Large intestine (tissue), 3 donors: ENCODE measurements around the gene HPS3. TPM values are rescaled to one million over a fixed set of nuclear protein-coding genes. Genes with fewer than 3 reads are reported as not detected.
"Not testable (repeated sequence)": the region's sequence is repeated elsewhere in the genome, so short reads cannot be mapped to it uniquely, and the experiment has no call there.

Source experiments
- DNase-seq, 2 donors: peaks; one replicate each; pipeline versions ENCODE4 v3.0.0 to v3.0.0-alpha.2; 2013
- H3K27ac ChIP-seq: one replicate; pipeline ENCODE4 v1.5.1; 2013; ENCODE audit warnings: low read length
- H3K27me3 ChIP-seq: 2 replicates; pipeline ENCODE4 v1.6.1; 2013; ENCODE audit warnings: low read length; ENCODE audit not compliant: control insufficient read depth, insufficient read depth
- H3K36me3 ChIP-seq: 2 replicates; pipeline ENCODE4 v1.6.1; 2013; ENCODE audit warnings: low read length; ENCODE audit not compliant: control insufficient read depth, insufficient read depth
- H3K4me1 ChIP-seq: one replicate; pipeline ENCODE4 v1.6.1; 2013; ENCODE audit warnings: low read length; ENCODE audit not compliant: control insufficient read depth, insufficient read depth
- H3K4me3 ChIP-seq: one replicate; pipeline ENCODE4 v1.5.1; 2013; ENCODE audit warnings: low read length
- H3K9me3 ChIP-seq: one replicate; pipeline ENCODE4 v1.6.1; 2013; ENCODE audit warnings: mild to moderate bottlenecking, low read depth, low read length, moderate library complexity; ENCODE audit not compliant: control insufficient read depth
- whole genome bisulfite sequencing: methylation state at CpG from one replicate; pipeline ENCODE4 v1.1.5; 2013; ENCODE audit warnings: low lambda C conversion rate; ENCODE audit not compliant: insufficient coverage; 5-methylcytosine and 5-hydroxymethylcytosine counted together
- polyA plus RNA-seq: library from polyadenylated mRNA; unstranded; fragments of 120-200 nt; gene quantifications from one replicate; pipeline ENCODE4 v1.2.1, GENCODE V29; 2013

Gene HPS3
- polyA plus RNA-seq, 1 donor, result 30.9 TPM

DNA sequence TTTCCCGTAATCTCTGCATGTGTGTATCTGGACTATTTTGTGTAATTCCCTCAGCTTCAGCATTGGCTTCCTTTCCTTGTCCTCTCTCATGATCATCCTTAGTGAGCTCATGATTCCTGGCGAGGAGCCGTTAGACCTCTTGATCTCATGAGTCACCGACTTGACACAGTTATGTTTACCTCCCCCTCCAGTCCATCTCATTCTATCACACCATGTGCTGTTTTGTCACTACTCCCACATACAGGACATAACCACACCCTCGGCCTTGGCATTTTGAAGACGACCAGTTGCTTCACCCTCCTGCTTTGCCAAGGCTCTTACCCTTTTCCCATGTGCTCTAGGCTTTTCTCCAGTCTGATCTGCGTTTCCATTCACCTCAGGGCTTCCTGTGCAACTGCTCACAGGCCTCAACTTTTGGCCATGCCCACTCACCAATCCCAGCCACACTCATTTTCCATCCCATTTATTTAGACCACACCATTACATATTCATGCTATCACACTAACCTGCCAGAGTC lies 50.7 kb downstream of the HPS3 start:
- Histone ChIP-seq H3K36me3 (peaks cover 2% of the 10 kb centered on the region), H3K4me3 (no peak overlapping the region), H3K4me1 (peaks cover 3% of the 10 kb centered on the region), H3K27ac (no peak overlapping the region), H3K9me3 (no peaks in the 10 kb centered on the region), H3K27me3 (no peaks in the 10 kb centered on the region)
- WGBS, result 94% methylated on average over 3 of the region's 7 CpGs
- DNase-seq, result peak; percentile 11 to 27

GRCh38 chr3:149181182-149181581 lies 51.7 kb downstream of the HPS3 start:
- no peaks in the 10 kb centered on the region for H3K9me3 ChIP-seq
- peaks cover 2% of the 10 kb centered on the region for H3K36me3 ChIP-seq
- H3K4me1 ChIP-seq, result peaks cover 3% of the 10 kb centered on the region
- WGBS, result no CpG with 5 or more reads among the region's 2 CpGs
- H3K27me3 ChIP-seq, result no peaks in the 10 kb centered on the region
- no peak overlapping the region for H3K4me3 ChIP-seq
- DNase-seq, result no peak
- no peak overlapping the region for H3K27ac ChIP-seq

DNA sequence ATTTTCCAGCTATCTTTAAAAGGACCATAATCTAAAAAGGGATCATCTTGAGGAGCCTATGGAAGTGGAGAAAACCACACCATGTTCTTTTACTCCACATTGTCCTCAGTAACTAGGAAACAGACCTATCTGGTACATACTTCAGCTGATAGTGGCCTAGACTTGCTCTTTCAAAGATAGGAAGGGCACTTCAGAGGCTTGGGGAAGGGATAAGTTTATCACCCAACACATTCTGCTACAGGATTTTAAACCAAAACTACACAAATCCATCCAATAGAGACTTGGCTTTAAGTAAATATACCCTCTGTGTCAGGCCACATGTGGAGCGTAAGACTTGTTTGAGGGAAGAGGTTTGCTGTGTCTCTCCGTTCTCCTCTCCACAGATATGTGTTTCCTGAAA lies 56.8 kb downstream of the HPS3 start:
- no peaks in the 10 kb centered on the region for H3K27me3 ChIP-seq
- no peak for DNase-seq
- WGBS, result no CpG with 5 or more reads among the region's 2 CpGs

GRCh38 chr3:149186721-149187120 lies 57.3 kb downstream of the HPS3 start:
- Histone ChIP-seq H3K4me3 (no peak overlapping the region), H3K27me3 (no peaks in the 10 kb centered on the region), H3K36me3 (no peaks in the 10 kb centered on the region), H3K4me1 (peaks cover 3% of the 10 kb centered on the region), H3K27ac (no peak overlapping the region), H3K9me3 (no peaks in the 10 kb centered on the region)
- no CpG with 5 or more reads among the region's 3 CpGs for WGBS
- no peak for DNase-seq

More for the DNA sequence above, 56.8 kb downstream of the HPS3 start:
- Histone ChIP-seq H3K4me3 (no peak overlapping the region), H3K4me1 (peaks cover 3% of the 10 kb centered on the region), H3K27ac (no peak overlapping the region), H3K9me3 (no peaks in the 10 kb centered on the region), H3K36me3 (no peaks in the 10 kb centered on the region)

GRCh38 chr3:149188494-149188893 lies 59.1 kb downstream of the HPS3 start:
- Histone ChIP-seq H3K4me3 (no peak overlapping the region), H3K36me3 (no peaks in the 10 kb centered on the region), H3K9me3 (no peaks in the 10 kb centered on the region), H3K27me3 (no peaks in the 10 kb centered on the region), H3K27ac (no peak overlapping the region), H3K4me1 (no peaks in the 10 kb centered on the region)
- DNase-seq, result no peak
- WGBS, result 60% methylated on average over 1 of the region's 2 CpGs

- DNase-seq, result no peak
Observed at GRCh38 chr3:149195221-149195620, 65.8 kb downstream of the HPS3 start.

DNA sequence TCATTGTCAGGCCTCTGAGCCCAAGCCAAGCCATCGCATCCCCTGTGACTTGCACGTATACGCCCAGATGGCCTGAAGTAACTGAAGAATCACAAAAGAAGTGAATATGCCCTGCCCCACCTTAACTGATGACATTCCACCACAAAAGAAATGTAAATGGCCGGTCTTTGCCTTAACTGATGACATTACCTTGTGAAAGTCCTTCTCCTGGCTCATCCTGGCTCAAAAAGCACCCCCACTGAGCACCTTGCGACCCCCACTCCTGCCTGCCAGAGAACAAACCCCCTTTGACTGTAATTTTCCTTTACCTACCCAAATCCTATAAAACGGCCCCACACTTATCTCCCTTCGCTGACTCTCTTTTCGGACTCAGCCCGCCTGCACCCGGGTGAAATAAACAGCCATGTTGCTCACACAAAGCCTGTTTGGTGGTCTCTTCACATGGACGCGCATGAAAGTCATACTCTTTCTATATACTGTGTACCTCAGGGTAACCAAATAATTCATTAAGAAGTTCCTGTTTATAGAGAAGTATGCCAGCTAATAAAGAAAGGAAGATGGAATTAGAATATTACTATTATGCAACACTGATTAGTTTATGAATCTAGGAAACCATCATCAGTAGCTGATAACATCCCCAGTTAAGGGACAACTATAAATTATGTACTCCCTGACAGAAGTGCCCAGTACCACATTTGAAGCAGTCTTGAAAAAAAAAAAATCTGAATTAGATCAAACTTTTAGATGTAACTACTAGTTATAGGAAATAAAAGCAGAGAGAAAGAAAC lies 67.6 kb downstream of the HPS3 start:
- H3K27me3 ChIP-seq, H3K36me3 ChIP-seq, DNase-seq, H3K4me1 ChIP-seq, H3K9me3 ChIP-seq, H3K4me3 ChIP-seq, H3K27ac ChIP-seq: not testable (repeated sequence)
- 67% methylated on average over 2 of the region's 12 CpGs for WGBS

More at GRCh38 chr3:149195221-149195620, 65.8 kb downstream of the HPS3 start:
- H3K9me3 ChIP-seq, result no peaks in the 10 kb centered on the region
- H3K36me3 ChIP-seq, result no peaks in the 10 kb centered on the region
- no CpG with 5 or more reads among the region's 1 CpG for WGBS
- no peaks in the 10 kb centered on the region for H3K4me1 ChIP-seq
- H3K27ac ChIP-seq, result no peak overlapping the region
- H3K27me3 ChIP-seq, result no peaks in the 10 kb centered on the region
- no peak overlapping the region for H3K4me3 ChIP-seq

GRCh38 chr3:149197669-149198068 lies 68.2 kb downstream of the HPS3 start:
- Histone ChIP-seq H3K4me3 (no peak overlapping the region), H3K27me3 (no peaks in the 10 kb centered on the region), H3K9me3 (no peaks in the 10 kb centered on the region), H3K36me3 (no peaks in the 10 kb centered on the region), H3K27ac (no peak overlapping the region), H3K4me1 (no peaks in the 10 kb centered on the region)
- no peak for DNase-seq
- no CpG with 5 or more reads among the region's 5 CpGs for WGBS

DNA sequence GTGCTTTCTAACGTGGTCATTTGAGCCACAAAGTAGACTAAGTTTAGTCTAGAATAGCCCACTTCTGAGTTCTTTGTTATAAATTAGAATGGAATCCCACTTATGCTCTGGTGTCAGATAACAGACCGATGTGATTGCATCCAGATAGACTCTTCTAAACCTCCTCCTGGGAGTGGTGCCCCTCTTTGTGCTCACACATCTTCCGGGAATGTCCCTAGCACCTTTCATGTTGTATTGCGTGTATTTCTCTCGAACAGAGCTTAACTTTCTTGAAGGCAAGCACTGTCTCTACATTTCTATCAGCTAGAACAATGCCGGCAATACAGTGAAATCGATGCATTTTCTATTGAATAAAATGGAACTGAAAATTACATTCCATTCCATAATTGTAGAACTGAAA lies 69.2 kb downstream of the HPS3 start:
- DNase-seq, result no peak
- no peaks in the 10 kb centered on the region for H3K36me3 ChIP-seq
- no peaks in the 10 kb centered on the region for H3K27me3 ChIP-seq
- WGBS, result 67% methylated on average over 2 of the region's 7 CpGs
- no peak overlapping the region for H3K4me3 ChIP-seq
- H3K27ac ChIP-seq, result no peak overlapping the region
- H3K4me1 ChIP-seq, result no peaks in the 10 kb centered on the region
- H3K9me3 ChIP-seq, result no peaks in the 10 kb centered on the region

- Histone ChIP-seq H3K9me3 (no peaks in the 10 kb centered on the region), H3K4me1 (no peaks in the 10 kb centered on the region), H3K36me3 (no peaks in the 10 kb centered on the region), H3K4me3 (no peak overlapping the region), H3K27me3 (no peaks in the 10 kb centered on the region), H3K27ac (no peak overlapping the region)
- no peak for DNase-seq
- WGBS, result no CpG with 5 or more reads among the region's 4 CpGs
Observed at GRCh38 chr3:149199474-149199873, 70.0 kb downstream of the HPS3 start.

DNA sequence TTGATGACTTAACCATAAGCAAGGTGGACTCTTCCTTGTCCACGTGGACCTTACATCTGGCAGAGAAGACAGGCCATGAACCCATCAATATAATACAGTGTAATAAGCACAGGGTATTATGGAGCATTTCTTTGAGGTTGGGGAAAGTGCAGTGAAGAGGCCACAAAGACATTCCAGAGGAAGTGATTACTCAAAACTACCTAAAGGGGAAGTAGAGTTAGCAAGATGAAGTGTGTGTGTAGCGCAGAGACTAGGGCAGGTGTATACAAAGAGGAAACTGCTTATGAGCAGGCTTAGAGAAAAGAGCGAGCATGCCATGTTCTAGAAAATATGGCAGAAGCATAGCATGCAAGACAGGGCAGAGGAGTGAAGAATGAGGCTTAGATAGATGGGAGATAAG lies 74.3 kb downstream of the HPS3 start:
- no peaks in the 10 kb centered on the region for H3K9me3 ChIP-seq
- no peaks in the 10 kb centered on the region for H3K27me3 ChIP-seq
- H3K4me1 ChIP-seq, result no peaks in the 10 kb centered on the region
- H3K36me3 ChIP-seq, result no peaks in the 10 kb centered on the region
- H3K27ac ChIP-seq, result no peak overlapping the region
- DNase-seq, result no peak
- WGBS, result 100% methylated on average over 2 of the region's 3 CpGs
- no peak overlapping the region for H3K4me3 ChIP-seq
